ENCODE data around the gene TMEM14A.
A peak's percentile ranks its signal among the peaks of the same experiment; 100 is the strongest.

The TMEM14A gene

DNA sequence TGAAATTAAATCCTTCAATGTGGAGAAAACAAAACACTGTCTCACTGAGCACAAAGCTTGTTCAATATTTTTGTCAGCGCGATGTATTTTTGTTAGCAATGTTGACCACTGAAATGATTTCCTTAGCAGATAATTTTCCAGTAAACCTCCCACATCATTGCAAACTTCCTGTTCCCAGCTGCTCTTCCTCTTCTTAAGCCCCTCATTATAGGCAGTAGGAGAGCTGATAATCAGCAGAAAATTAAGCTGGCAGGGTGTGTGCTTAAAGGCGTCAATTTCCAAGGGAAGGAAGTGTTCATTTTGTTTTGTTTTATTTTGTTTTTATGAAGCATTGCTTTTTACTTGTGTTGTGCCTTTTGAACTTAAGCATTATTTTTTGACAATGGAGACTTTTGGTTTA, 29.1 kb upstream of the TMEM14A start:
- H3K27me3 ChIP-seq (ENCODE audit: insufficient read depth, poor library complexity, severe bottlenecking), result no peaks in the 10 kb centered on the region
- no peak overlapping the region for H3K27ac ChIP-seq (replicated peaks)
- H3K4me3 ChIP-seq (replicated peaks; ENCODE audit: insufficient read depth, low read length), result no peak overlapping the region
- DNase-seq (ENCODE audit: low read depth in 1 of 2, low spot score in 1 of 2), result peak in 1 of 2 experiments; percentile 15
- TF ChIP-seq SPI1 (IDR thresholded peaks at IDR 0.05; ENCODE audit: borderline replicate concordance, low read depth), result peak; percentile 88
- no peak for TF ChIP-seq GABPA (IDR thresholded peaks at IDR 0.05; ENCODE audit: low read depth)

DNA sequence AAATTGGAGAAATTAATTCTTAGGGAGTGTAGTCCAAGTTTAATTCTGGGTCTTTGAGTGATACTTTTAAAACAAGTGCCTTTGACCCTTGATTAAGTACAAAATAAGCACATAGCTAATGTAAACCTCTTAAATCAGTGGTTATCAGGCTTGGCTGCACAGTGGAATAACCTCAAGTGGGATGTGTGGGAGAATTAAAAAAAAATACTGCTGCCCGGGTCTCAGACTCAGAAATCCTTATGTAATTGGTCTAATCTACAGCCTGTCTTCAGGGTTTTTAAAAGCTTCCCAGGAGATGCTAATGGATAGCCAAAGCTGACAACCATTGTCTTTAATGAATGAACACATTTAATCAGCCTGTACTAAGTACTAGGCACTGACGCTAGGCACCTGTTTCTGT, 28.5 kb upstream of the TMEM14A start:
- Histone ChIP-seq H3K27ac (replicated peaks) (no peak overlapping the region), H3K4me3 (replicated peaks; ENCODE audit: insufficient read depth, low read length) (no peak overlapping the region), H3K27me3 (ENCODE audit: insufficient read depth, poor library complexity, severe bottlenecking) (no peaks in the 10 kb centered on the region)
- DNase-seq (ENCODE audit: low read depth in 1 of 2, low spot score in 1 of 2), result no peak
- TF ChIP-seq GABPA (IDR thresholded peaks at IDR 0.05; ENCODE audit: low read depth) (no peak), SPI1 (IDR thresholded peaks at IDR 0.05; ENCODE audit: borderline replicate concordance, low read depth) (no peak), REST (IDR thresholded peaks at IDR 0.05; ENCODE audit: insufficient replicate concordance, low read depth) (no peak), POLR2AphosphoS5 (IDR thresholded peaks at IDR 0.05; ENCODE audit: low read depth) (no peak), CTCF (IDR thresholded peaks at IDR 0.05; ENCODE audit: insufficient read depth, low read length) (no peak)

GRCh38 chr6:52643158-52643557, 27.8 kb upstream of the TMEM14A start:
- DNase-seq (ENCODE audit: low read depth in 1 of 2, low spot score in 1 of 2), result no peak
- Histone ChIP-seq H3K27ac (replicated peaks) (no peak overlapping the region), H3K27me3 (ENCODE audit: insufficient read depth, poor library complexity, severe bottlenecking) (no peaks in the 10 kb centered on the region), H3K4me3 (replicated peaks; ENCODE audit: insufficient read depth, low read length) (no peak overlapping the region)
- TF ChIP-seq CTCF (IDR thresholded peaks at IDR 0.05; ENCODE audit: insufficient read depth, low read length) (no peak), GABPA (IDR thresholded peaks at IDR 0.05; ENCODE audit: low read depth) (no peak), POLR2AphosphoS5 (IDR thresholded peaks at IDR 0.05; ENCODE audit: low read depth) (no peak), REST (IDR thresholded peaks at IDR 0.05; ENCODE audit: insufficient replicate concordance, low read depth) (no peak), SPI1 (IDR thresholded peaks at IDR 0.05; ENCODE audit: borderline replicate concordance, low read depth) (no peak)

DNA sequence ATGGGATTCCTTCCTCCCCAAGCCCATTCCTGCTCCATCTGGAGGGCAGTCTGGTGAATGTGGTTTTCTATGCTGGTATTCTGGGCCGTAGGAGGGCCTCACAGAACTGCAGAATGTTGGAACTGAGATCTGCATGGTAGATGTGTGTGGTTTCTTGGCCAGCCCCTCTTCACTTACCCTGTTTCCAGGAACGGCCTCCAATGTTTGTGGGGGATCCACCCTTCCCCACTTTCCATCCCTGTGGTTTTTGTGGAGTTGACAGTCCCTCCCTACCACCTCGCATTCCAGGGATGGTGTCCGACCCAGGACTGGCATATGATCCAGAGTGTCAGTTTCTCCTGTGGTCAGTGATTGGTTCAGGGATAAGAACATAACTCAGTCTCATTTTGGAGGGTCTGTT, 26.7 kb upstream of the TMEM14A start:
- Histone ChIP-seq H3K4me3 (replicated peaks; ENCODE audit: insufficient read depth, low read length) (no peak overlapping the region), H3K27me3 (ENCODE audit: insufficient read depth, poor library complexity, severe bottlenecking) (no peaks in the 10 kb centered on the region), H3K27ac (replicated peaks) (no peak overlapping the region)
- TF ChIP-seq SPI1 (IDR thresholded peaks at IDR 0.05; ENCODE audit: borderline replicate concordance, low read depth) (no peak), GABPA (IDR thresholded peaks at IDR 0.05; ENCODE audit: low read depth) (no peak), CTCF (IDR thresholded peaks at IDR 0.05; ENCODE audit: insufficient read depth, low read length) (no peak), REST (IDR thresholded peaks at IDR 0.05; ENCODE audit: insufficient replicate concordance, low read depth) (no peak), POLR2AphosphoS5 (IDR thresholded peaks at IDR 0.05; ENCODE audit: low read depth) (no peak)
- DNase-seq (ENCODE audit: low read depth in 1 of 2, low spot score in 1 of 2), result no peak

All from HL-60 (cell line).